A549 (cell line): Measurements from ENCODE around the gene TEX22. TPM values are rescaled to one million over a fixed set of nuclear protein-coding genes. Genes with fewer than 3 reads are reported as not detected.

ENCODE experiments used
- ATAC-seq, 2 experiments: fragments of 200-7000 bp in 1 of 2; fragments of >200 bp in 1 of 2; cut with Nextera tagmentation in 1 of 2; cut with Tn5 transposase in 1 of 2; 3 replicates each; pipeline versions ENCODE4 v1.8.0 to v1.9.1; 2018 to 2020; ENCODE audit warnings: mild to moderate bottlenecking in 1 of 2, moderate library complexity in 1 of 2
- CTCF ChIA-PET: fragments of 300-600 bp; sonication (Branson Sonifier 250); formaldehyde crosslinking; extraction: SDS; loops from one replicate; lab custom pipeline; 2021; ENCODE audit warnings: antibody characterized with exemption, inconsistent platforms; lab: Yijun Ruan, JAX
- POLR2A ChIA-PET: fragments of 350-600 bp; formaldehyde crosslinking; extraction: SDS; loops from one replicate; lab custom pipeline; 2021; ENCODE audit warnings: antibody characterized with exemption, inconsistent platforms; lab: Yijun Ruan, JAX
- DNase-seq, 2 experiments: peaks; one replicate each; pipeline versions ENCODE4 v3.0.0 to v3.0.0-alpha.2; 2011 to 2016; ENCODE audit warnings: low read depth in 1 of 2, low spot score in 1 of 2
- FAIRE-seq: peaks from 2 replicates; lab custom pipeline; 2011; peaks lifted over from hg19 to GRCh38; lab: Jason Lieb, UNC
- H3K27ac ChIP-seq, 2 experiments: fragments of >200 bp; sonication (Bioruptor Twin); formaldehyde crosslinking; 3 replicates each; pipeline ENCODE4 v1.5.1; 2016 to 2017
- H3K4me1 ChIP-seq: fragments of >200 bp; sonication (Bioruptor Twin); formaldehyde crosslinking; 3 replicates; pipeline ENCODE4 v1.6.1; 2016
- H3K4me2 ChIP-seq: fragments of >200 bp; sonication (Bioruptor Twin); formaldehyde crosslinking; 3 replicates; pipeline ENCODE4 v1.6.1; 2016
- H3K4me3 ChIP-seq: fragments of >200 bp; sonication (Bioruptor Twin); formaldehyde crosslinking; 3 replicates; pipeline ENCODE4 v1.5.1; 2016
- H3K9me3 ChIP-seq: fragments of >200 bp; sonication (Bioruptor Twin); formaldehyde crosslinking; 3 replicates; pipeline ENCODE4 v1.6.1; 2016
- CEBPB ChIP-seq, 2 experiments: fragments of >200 bp in 1 of 2; sonication (Bioruptor Twin) in 1 of 2; formaldehyde crosslinking in 1 of 2; IDR thresholded peaks; 2 replicates each; pipeline ENCODE4 v1.6.1; 2012 to 2016
- CHD2 ChIP-seq: fragments of 150-350 bp; IDR thresholded peaks from 2 replicates; pipeline ENCODE4 v1.6.1; 2014; ENCODE audit warnings: low read length; ENCODE audit not compliant: partially characterized antibody
- EP300 ChIP-seq, 2 experiments: fragments of >200 bp; sonication (Bioruptor Twin); formaldehyde crosslinking; IDR thresholded peaks; 2 replicates in 1 of 2; 3 replicates in 1 of 2; pipeline ENCODE4 v1.6.1; 2016 to 2017
- FOSL2 ChIP-seq, 2 experiments: fragments of 450-650 bp in 1 of 2; fragments of >200 bp in 1 of 2; sonication (Bioruptor Twin) in 1 of 2; formaldehyde crosslinking; IDR thresholded peaks; 2 replicates each; pipeline versions ENCODE4 v1.5.0 to v1.6.1; 2016 to 2020; ENCODE audit warnings: mild to moderate bottlenecking in 1 of 2, moderate library complexity in 1 of 2
- JUNB ChIP-seq: fragments of >200 bp; sonication (Bioruptor Twin); formaldehyde crosslinking; IDR thresholded peaks from 2 replicates; pipeline ENCODE4 v1.6.1; 2016
- KDM5A ChIP-seq: fragments of 200-600 bp; sonication (generic); IDR thresholded peaks from 2 replicates; pipeline ENCODE4 v1.6.1; 2016; ENCODE audit warnings: antibody characterized with exemption, mild to moderate bottlenecking
- MAFK ChIP-seq: fragments of 450-650 bp; IDR thresholded peaks from 2 replicates; pipeline ENCODE4 v1.6.1; 2014; ENCODE audit not compliant: partially characterized antibody
- MAZ ChIP-seq: fragments of 150-350 bp; IDR thresholded peaks from 2 replicates; pipeline ENCODE4 v1.6.1; 2014; ENCODE audit warnings: antibody characterized with exemption, low read depth, low read length, borderline replicate concordance
- NPAS2 ChIP-seq: fragments of 250-450 bp; sonication (Bioruptor Pico); IDR thresholded peaks from 2 replicates; pipeline ENCODE4 v1.8.0; 2022; ENCODE audit warnings: mild to moderate bottlenecking, moderate library complexity, borderline replicate concordance
- SMC3 ChIP-seq: fragments of >200 bp; sonication (Bioruptor Twin); formaldehyde crosslinking; IDR thresholded peaks from 3 replicates; pipeline ENCODE4 v1.6.1; 2018; ENCODE audit warnings: inconsistent platforms
- TFCP2L1 ChIP-seq: fragments of 250-450 bp; sonication (Bioruptor Pico); IDR thresholded peaks from 2 replicates; pipeline ENCODE4 v1.5.0; 2021; ENCODE audit warnings: mild to moderate bottlenecking
- TP53 ChIP-seq: fragments of 250-450 bp; sonication (Bioruptor Pico); IDR thresholded peaks from 2 replicates; pipeline ENCODE4 v1.5.0; 2021; ENCODE audit warnings: mild to moderate bottlenecking, moderate library complexity
- ZC3H11A ChIP-seq: fragments of 450-650 bp; IDR thresholded peaks from 2 replicates; pipeline ENCODE4 v1.6.1; 2014; ENCODE audit warnings: antibody characterized with exemption, mild to moderate bottlenecking
- ZFP36 ChIP-seq: fragments of 450-650 bp; IDR thresholded peaks from 2 replicates; pipeline ENCODE4 v1.6.1; 2014; ENCODE audit warnings: borderline replicate concordance; ENCODE audit not compliant: partially characterized antibody
- ZSCAN20 ChIP-seq: fragments of 250-450 bp; sonication (Bioruptor Pico); IDR thresholded peaks from 2 replicates; pipeline ENCODE4 v1.8.0; 2022; ENCODE audit warnings: mild to moderate bottlenecking, moderate library complexity
- WGBS: methylation state at CpG from one replicate; pipeline ENCODE4 v1.1.6; 2017; ENCODE audit errors: missing lambda C conversion rate; 5-methylcytosine and 5-hydroxymethylcytosine counted together
- polyA plus RNA-seq, 4 experiments: library from polyadenylated mRNA; depleted of rRNA in 3 of 4; stranded (reverse); fragments of >200 nt; fragmentation: RNase III in 1 of 4; extraction: RNeasy Plus Mini Kit Qiagen cat#74134 plus additional on column Dnase treatment in 1 of 4; gene quantifications; 2 replicates in 3 of 4; 3 replicates in 1 of 4; pipeline ENCODE4 v1.2.3, GENCODE V29; 2011 to 2017
- TF ChIP-seq, protein P1 (sequence below): fragments of >200 bp; sonication (Bioruptor Twin); formaldehyde crosslinking; IDR thresholded peaks from 3 replicates; pipeline ENCODE4 v1.6.1; 2016
- TF ChIP-seq, protein P2 (sequence below): fragments of 450-650 bp; IDR thresholded peaks from 2 replicates; pipeline ENCODE4 v1.6.1; 2014; ENCODE audit warnings: antibody characterized with exemption
- TF ChIP-seq, protein P3 (sequence below): fragments of >200 bp; sonication (Bioruptor Twin); formaldehyde crosslinking; IDR thresholded peaks from 2 replicates; pipeline ENCODE4 v1.6.1; 2016
- TF ChIP-seq, protein P4 (sequence below): fragments of >200 bp; sonication (Bioruptor Twin); formaldehyde crosslinking; IDR thresholded peaks from 3 replicates; pipeline ENCODE4 v1.5.1; 2016
- TF ChIP-seq, protein P5 (sequence below): fragments of 200-600 bp; sonication (generic); IDR thresholded peaks from 2 replicates; pipeline ENCODE4 v1.6.1; 2016; ENCODE audit warnings: antibody characterized with exemption, mild to moderate bottlenecking, moderate library complexity

The TEX22 gene
- polyA plus RNA-seq, 2 of the 4 experiments (the other 2 are of a cell fraction): 0.06 to 0.23 TPM

DNA sequence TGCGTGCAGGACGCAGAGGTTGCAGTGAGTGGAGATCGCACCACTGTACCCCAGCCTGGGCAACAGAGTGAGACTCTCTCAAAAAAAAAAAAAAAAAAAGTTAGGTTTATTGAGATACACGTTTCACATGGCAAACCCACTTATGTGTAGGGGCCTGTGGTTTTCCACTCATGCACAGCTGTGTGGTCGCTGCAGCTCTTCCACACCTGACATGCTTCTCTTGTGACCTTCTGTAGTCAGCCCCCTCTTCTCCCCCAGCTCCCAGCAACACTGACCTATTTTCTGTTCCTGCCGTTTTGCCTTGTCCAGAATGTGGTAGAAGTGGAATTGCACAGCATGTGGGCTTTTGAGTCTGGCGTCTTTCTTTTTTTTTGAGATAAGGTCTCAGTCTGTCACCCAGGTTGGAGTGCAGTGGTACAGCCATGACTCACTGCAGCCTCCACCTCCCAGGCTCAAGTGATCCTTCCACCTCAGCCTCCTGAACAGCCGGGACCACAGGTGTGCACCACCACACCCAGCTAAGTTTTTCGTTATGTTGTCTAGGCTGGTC is 29.7 kb downstream of the TEX22 start:
- ChIA-PET POLR2A (no interaction called here), CTCF (interaction anchor here (0.7 to 1.7 kb wide), 4 partner anchors 10 to 53 kb away, joined by 3 to 8 read pairs (median 4); no protein-coding TSS in a partner anchor)
- WGBS: 92% methylated on average over 9 of the region's 9 CpGs
- H3K4me1 ChIP-seq: peaks cover 23% of the 10 kb centered on the region
- DNase-seq: no peak
- no peak for ATAC-seq
- FAIRE-seq: no peak
- H3K4me3 ChIP-seq: no peak overlapping the region
- TF ChIP-seq CEBPB (IDR thresholded peaks at IDR 0.05) (no peak), TP53 (CRISPR knock-in tag) (no peak), ZFP36 (no peak)
- TF ChIP-seq, all 56 proteins: peak for 0
- Histone ChIP-seq H3K9me3 (no peaks in the 10 kb centered on the region), H3K27ac (no peak overlapping the region), H3K4me2 (no peak overlapping the region)

DNA sequence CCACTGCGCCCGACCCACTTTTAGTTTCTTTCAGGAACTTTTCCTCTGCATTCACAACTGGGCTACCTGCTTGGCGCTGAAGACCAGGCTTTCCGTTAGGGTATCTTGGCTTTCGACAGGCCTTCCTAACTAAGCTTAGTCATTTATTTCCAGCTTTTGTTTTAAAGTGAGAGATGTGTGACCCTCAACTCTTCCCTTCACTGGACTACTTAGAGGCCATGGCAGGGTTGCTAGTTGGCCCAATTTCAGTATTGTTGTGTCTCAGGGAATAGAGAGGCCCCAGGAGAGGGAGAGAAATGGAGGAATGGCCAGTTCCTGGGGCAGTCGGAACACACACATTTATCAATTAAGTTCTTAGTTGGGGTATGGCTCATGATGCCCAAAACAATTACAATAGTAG is 31.7 kb downstream of the TEX22 start:
- peak overlapping the region; percentile 21 for H3K4me2 ChIP-seq
- CTCF ChIA-PET: interaction anchor here (1.0 to 3.7 kb wide), 8 partner anchors 10 to 99 kb away, joined by 3 to 15 read pairs (median 4); no protein-coding TSS in a partner anchor
- FAIRE-seq: no peak
- no peak for TF ChIP-seq ZC3H11A
- TF ChIP-seq NPAS2 (CRISPR knock-in tag): no peak
- no peak for TF ChIP-seq JUNB
- no peak for TF ChIP-seq MAFK
- TF ChIP-seq, protein P1, sequence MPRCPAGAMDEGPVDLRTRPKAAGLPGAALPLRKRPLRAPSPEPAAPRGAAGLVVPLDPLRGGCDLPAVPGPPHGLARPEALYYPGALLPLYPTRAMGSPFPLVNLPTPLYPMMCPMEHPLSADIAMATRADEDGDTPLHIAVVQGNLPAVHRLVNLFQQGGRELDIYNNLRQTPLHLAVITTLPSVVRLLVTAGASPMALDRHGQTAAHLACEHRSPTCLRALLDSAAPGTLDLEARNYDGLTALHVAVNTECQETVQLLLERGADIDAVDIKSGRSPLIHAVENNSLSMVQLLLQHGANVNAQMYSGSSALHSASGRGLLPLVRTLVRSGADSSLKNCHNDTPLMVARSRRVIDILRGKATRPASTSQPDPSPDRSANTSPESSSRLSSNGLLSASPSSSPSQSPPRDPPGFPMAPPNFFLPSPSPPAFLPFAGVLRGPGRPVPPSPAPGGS: no peak
- no peak for TF ChIP-seq SMC3
- TF ChIP-seq, protein P2, sequence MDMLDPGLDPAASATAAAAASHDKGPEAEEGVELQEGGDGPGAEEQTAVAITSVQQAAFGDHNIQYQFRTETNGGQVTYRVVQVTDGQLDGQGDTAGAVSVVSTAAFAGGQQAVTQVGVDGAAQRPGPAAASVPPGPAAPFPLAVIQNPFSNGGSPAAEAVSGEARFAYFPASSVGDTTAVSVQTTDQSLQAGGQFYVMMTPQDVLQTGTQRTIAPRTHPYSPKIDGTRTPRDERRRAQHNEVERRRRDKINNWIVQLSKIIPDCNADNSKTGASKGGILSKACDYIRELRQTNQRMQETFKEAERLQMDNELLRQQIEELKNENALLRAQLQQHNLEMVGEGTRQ: no peak
- TF ChIP-seq KDM5A: no peak
- TF ChIP-seq, protein P3, sequence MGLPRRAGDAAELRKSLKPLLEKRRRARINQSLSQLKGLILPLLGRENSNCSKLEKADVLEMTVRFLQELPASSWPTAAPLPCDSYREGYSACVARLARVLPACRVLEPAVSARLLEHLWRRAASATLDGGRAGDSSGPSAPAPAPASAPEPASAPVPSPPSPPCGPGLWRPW: no peak
- TF ChIP-seq ZSCAN20 (CRISPR knock-in tag): no peak
- TF ChIP-seq, all 56 proteins: peak for 0
- H3K4me1 ChIP-seq: peaks cover 23% of the 10 kb centered on the region
- H3K27ac ChIP-seq: no peak overlapping the region
- DNase-seq (no peak), ATAC-seq (no peak)
- no peaks in the 10 kb centered on the region for H3K9me3 ChIP-seq
- POLR2A ChIA-PET: interaction anchor here (1.2 kb wide), 1 partner anchor 51 kb away, joined by 3 read pairs; no protein-coding TSS in a partner anchor
- no peak overlapping the region for H3K4me3 ChIP-seq
- 95% methylated on average over 6 of the region's 6 CpGs for WGBS

DNA sequence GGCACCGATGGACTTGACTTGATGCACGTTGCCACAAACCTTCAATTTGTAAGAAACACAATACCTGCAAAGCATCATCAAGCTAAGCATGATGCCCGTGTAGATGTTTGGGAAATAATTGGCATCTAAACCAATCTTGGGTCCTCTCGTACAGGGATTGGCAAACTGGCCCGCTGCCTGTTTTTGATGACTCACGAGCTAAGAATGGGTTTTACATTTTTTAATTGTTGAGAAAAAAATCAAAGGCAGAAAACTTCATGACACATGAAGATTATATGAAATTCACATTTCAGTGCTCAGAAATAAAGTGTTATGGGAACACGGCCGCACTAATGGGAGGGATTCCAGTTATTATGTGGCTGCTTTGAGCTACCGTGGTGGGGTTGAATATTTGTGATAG is 32.2 kb downstream of the TEX22 start:
- POLR2A ChIA-PET: interaction anchor here (1.2 kb wide), 1 partner anchor 50 kb away, joined by 3 read pairs; no protein-coding TSS in a partner anchor
- CTCF ChIA-PET: interaction anchor here (1.0 to 3.7 kb wide), 8 partner anchors 10 to 98 kb away, joined by 3 to 15 read pairs (median 4); no protein-coding TSS in a partner anchor
- 41% methylated on average over 9 of the region's 9 CpGs for WGBS
- peak overlapping the region; percentile 21 for H3K4me2 ChIP-seq
- TF ChIP-seq FOSL2 (IDR thresholded peaks at IDR 0.05): no peak
- peak; percentile 77 for TF ChIP-seq FOSL2 (CRISPR knock-in tag; IDR thresholded peaks at IDR 0.05)
- TF ChIP-seq MAFK: peak; percentile 27
- no peak for TF ChIP-seq TFCP2L1 (CRISPR knock-in tag)
- FAIRE-seq (peak; percentile 39), DNase-seq (peak in 1 of 2 experiments; percentile 36), ATAC-seq (peak in 1 of 2 experiments; percentile 20; a peak in 1 of 6 replicates)
- peaks cover 23% of the 10 kb centered on the region for H3K4me1 ChIP-seq
- H3K4me3 ChIP-seq: no peak overlapping the region
- H3K9me3 ChIP-seq: no peaks in the 10 kb centered on the region
- peak overlapping the region in 1 of 2 experiments; percentile 39; a peak in 3 of 6 replicates for H3K27ac ChIP-seq

DNA sequence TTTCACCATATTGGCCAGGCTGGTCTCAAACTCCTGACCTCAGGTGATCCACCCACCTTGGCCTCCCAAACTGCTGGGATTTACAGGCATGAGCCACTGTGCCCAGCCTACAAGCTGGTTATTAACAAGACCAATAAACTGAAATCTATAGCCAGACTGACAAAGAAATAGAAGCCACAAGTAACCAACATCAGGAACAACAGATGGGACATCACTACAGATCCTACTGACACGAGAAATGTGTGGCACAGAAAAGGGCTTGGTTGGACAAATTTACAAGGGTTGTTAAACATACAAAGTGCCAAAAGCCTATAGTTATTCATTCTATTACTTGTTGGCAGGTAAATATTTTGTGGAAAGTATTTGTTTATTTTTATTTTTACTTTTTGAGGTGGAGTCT is 32.9 kb downstream of the TEX22 start:
- CTCF ChIA-PET: interaction anchor here (1.2 to 3.7 kb wide), 6 partner anchors 9 to 98 kb away, joined by 3 to 15 read pairs (median 8); no protein-coding TSS in a partner anchor
- WGBS: 93% methylated on average over 1 of the region's 1 CpG
- POLR2A ChIA-PET: interaction anchor here (1.2 kb wide), 1 partner anchor 49 kb away, joined by 3 read pairs; no protein-coding TSS in a partner anchor
- Histone ChIP-seq H3K9me3 (no peaks in the 10 kb centered on the region), H3K4me3 (no peak overlapping the region), H3K27ac (peak overlapping the region in 1 of 2 experiments; percentile 39; a peak in 3 of 6 replicates), H3K4me1 (peaks cover 23% of the 10 kb centered on the region), H3K4me2 (peak overlapping the region; percentile 33; the same call in 1 of the 3 replicates)
- ATAC-seq (no peak), FAIRE-seq (no peak), DNase-seq (no peak)
- TF ChIP-seq MAZ: no peak
- no peak for TF ChIP-seq ZFP36
- TF ChIP-seq KDM5A: no peak
- TF ChIP-seq, protein P4, sequence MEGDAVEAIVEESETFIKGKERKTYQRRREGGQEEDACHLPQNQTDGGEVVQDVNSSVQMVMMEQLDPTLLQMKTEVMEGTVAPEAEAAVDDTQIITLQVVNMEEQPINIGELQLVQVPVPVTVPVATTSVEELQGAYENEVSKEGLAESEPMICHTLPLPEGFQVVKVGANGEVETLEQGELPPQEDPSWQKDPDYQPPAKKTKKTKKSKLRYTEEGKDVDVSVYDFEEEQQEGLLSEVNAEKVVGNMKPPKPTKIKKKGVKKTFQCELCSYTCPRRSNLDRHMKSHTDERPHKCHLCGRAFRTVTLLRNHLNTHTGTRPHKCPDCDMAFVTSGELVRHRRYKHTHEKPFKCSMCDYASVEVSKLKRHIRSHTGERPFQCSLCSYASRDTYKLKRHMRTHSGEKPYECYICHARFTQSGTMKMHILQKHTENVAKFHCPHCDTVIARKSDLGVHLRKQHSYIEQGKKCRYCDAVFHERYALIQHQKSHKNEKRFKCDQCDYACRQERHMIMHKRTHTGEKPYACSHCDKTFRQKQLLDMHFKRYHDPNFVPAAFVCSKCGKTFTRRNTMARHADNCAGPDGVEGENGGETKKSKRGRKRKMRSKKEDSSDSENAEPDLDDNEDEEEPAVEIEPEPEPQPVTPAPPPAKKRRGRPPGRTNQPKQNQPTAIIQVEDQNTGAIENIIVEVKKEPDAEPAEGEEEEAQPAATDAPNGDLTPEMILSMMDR: no peak
- TF ChIP-seq FOSL2 (IDR thresholded peaks at IDR 0.05): no peak
- no peak for TF ChIP-seq FOSL2 (CRISPR knock-in tag; IDR thresholded peaks at IDR 0.05)
- no peak for TF ChIP-seq EP300 (IDR thresholded peaks at IDR 0.05)
- TF ChIP-seq, protein P5, sequence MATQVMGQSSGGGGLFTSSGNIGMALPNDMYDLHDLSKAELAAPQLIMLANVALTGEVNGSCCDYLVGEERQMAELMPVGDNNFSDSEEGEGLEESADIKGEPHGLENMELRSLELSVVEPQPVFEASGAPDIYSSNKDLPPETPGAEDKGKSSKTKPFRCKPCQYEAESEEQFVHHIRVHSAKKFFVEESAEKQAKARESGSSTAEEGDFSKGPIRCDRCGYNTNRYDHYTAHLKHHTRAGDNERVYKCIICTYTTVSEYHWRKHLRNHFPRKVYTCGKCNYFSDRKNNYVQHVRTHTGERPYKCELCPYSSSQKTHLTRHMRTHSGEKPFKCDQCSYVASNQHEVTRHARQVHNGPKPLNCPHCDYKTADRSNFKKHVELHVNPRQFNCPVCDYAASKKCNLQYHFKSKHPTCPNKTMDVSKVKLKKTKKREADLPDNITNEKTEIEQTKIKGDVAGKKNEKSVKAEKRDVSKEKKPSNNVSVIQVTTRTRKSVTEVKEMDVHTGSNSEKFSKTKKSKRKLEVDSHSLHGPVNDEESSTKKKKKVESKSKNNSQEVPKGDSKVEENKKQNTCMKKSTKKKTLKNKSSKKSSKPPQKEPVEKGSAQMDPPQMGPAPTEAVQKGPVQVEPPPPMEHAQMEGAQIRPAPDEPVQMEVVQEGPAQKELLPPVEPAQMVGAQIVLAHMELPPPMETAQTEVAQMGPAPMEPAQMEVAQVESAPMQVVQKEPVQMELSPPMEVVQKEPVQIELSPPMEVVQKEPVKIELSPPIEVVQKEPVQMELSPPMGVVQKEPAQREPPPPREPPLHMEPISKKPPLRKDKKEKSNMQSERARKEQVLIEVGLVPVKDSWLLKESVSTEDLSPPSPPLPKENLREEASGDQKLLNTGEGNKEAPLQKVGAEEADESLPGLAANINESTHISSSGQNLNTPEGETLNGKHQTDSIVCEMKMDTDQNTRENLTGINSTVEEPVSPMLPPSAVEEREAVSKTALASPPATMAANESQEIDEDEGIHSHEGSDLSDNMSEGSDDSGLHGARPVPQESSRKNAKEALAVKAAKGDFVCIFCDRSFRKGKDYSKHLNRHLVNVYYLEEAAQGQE: no peak
- no peak for TF ChIP-seq CHD2
